ENCODE data around the gene RGS6.

The RGS6 gene

GRCh38 chr14:72164420-72165228, 232.4 kb downstream of the RGS6 start:
- no peak for DNase-seq (ENCODE audit: low spot score)

- DNase-seq (ENCODE audit: low spot score) = no peak
These were observed 233.0 kb downstream of the RGS6 start for GRCh38 chr14:72165229-72165698.

GRCh38 chr14:72169521-72169920, 237.3 kb downstream of the RGS6 start:
- no peak for DNase-seq (ENCODE audit: low spot score)

- no peak for DNase-seq (ENCODE audit: low spot score)
These were observed 239.8 kb downstream of the RGS6 start for GRCh38 chr14:72172049-72172448.

GRCh38 chr14:72172597-72172996, 240.4 kb downstream of the RGS6 start:
- no peak for DNase-seq (ENCODE audit: low spot score)

GRCh38 chr14:72173038-72173720, 240.9 kb downstream of the RGS6 start:
- no peak for DNase-seq (ENCODE audit: low spot score)

- no peak for DNase-seq (ENCODE audit: low spot score)
These were observed 245.0 kb downstream of the RGS6 start for GRCh38 chr14:72177251-72177650.

- no peak for DNase-seq (ENCODE audit: low spot score)
These were observed 246.3 kb downstream of the RGS6 start for GRCh38 chr14:72178517-72178916.

GRCh38 chr14:72182708-72183432, 250.6 kb downstream of the RGS6 start:
- DNase-seq (ENCODE audit: low spot score) = no peak

GRCh38 chr14:72183631-72184030, 251.4 kb downstream of the RGS6 start:
- DNase-seq (ENCODE audit: low spot score) = no peak

GRCh38 chr14:72186523-72186922, 254.3 kb downstream of the RGS6 start:
- DNase-seq (ENCODE audit: low spot score) = no peak

- DNase-seq (ENCODE audit: low spot score) = no peak
These were observed 264.2 kb downstream of the RGS6 start for GRCh38 chr14:72196237-72197015.

GRCh38 chr14:72201645-72202044, 269.4 kb downstream of the RGS6 start:
- no peak for DNase-seq (ENCODE audit: low spot score)

- DNase-seq (ENCODE audit: low spot score) = no peak
These were observed 281.2 kb downstream of the RGS6 start for GRCh38 chr14:72213424-72213823.

- no peak for DNase-seq (ENCODE audit: low spot score)
These were observed 282.9 kb downstream of the RGS6 start for GRCh38 chr14:72215080-72215479.

- no peak for DNase-seq (ENCODE audit: low spot score)
These were observed 284.9 kb downstream of the RGS6 start for GRCh38 chr14:72217135-72217534.

- no peak for DNase-seq (ENCODE audit: low spot score)
These were observed 289.8 kb downstream of the RGS6 start for GRCh38 chr14:72222046-72222445.

GRCh38 chr14:72236629-72237028, 304.4 kb downstream of the RGS6 start:
- DNase-seq (ENCODE audit: low spot score) = no peak

GRCh38 chr14:72237722-72238666, 305.8 kb downstream of the RGS6 start:
- DNase-seq (ENCODE audit: low spot score) = no peak
